ENCODE data around the gene FBXO39.
A peak's percentile ranks its signal among the peaks of the same experiment; 100 is the strongest.

FBXO39 gene

GRCh38 chr17:6779411-6779810 lies 3.4 kb downstream of the FBXO39 start:
- peaks cover 46% of the 10 kb centered on the region for H3K27me3 Mint-ChIP-seq
- H3K27ac Mint-ChIP-seq, result peak overlapping the region; percentile 1
- peaks cover 20% of the 10 kb centered on the region for H3K36me3 Mint-ChIP-seq
- peaks cover 27% of the 10 kb centered on the region for H3K9me3 Mint-ChIP-seq
- H3K4me1 Mint-ChIP-seq, result peaks cover 7% of the 10 kb centered on the region
- no peak overlapping the region for H3K4me3 Mint-ChIP-seq

- Mint-ChIP-seq H3K36me3 (peaks cover 17% of the 10 kb centered on the region), H3K4me3 (no peak overlapping the region), H3K27me3 (peaks cover 48% of the 10 kb centered on the region), H3K27ac (no peak overlapping the region), H3K9me3 (peaks cover 26% of the 10 kb centered on the region), H3K4me1 (peaks cover 7% of the 10 kb centered on the region)
Measured at GRCh38 chr17:6780001-6780400, 4.0 kb downstream of the FBXO39 start.

GRCh38 chr17:6780886-6781285 lies 4.9 kb downstream of the FBXO39 start:
- peaks cover 34% of the 10 kb centered on the region for H3K9me3 Mint-ChIP-seq
- peaks cover 17% of the 10 kb centered on the region for H3K36me3 Mint-ChIP-seq
- H3K4me1 Mint-ChIP-seq, result peaks cover 12% of the 10 kb centered on the region
- H3K4me3 Mint-ChIP-seq, result no peak overlapping the region
- H3K27me3 Mint-ChIP-seq, result peaks cover 55% of the 10 kb centered on the region
- no peak overlapping the region for H3K27ac Mint-ChIP-seq

GRCh38 chr17:6782244-6782643 lies 6.2 kb downstream of the FBXO39 start:
- H3K36me3 Mint-ChIP-seq, result peaks cover 18% of the 10 kb centered on the region

GRCh38 chr17:6786618-6787017 lies 10.6 kb downstream of the FBXO39 start:
- no peak overlapping the region for H3K27ac Mint-ChIP-seq
- peaks cover 55% of the 10 kb centered on the region for H3K27me3 Mint-ChIP-seq

More at GRCh38 chr17:6782244-6782643, 6.2 kb downstream of the FBXO39 start:
- H3K9me3 Mint-ChIP-seq, result peaks cover 42% of the 10 kb centered on the region
- peaks cover 9% of the 10 kb centered on the region for H3K4me1 Mint-ChIP-seq
- H3K4me3 Mint-ChIP-seq, result no peak overlapping the region
- H3K27me3 Mint-ChIP-seq, result peaks cover 59% of the 10 kb centered on the region
- no peak overlapping the region for H3K27ac Mint-ChIP-seq

GRCh38 chr17:6787081-6787693 lies 11.2 kb downstream of the FBXO39 start:
- Mint-ChIP-seq H3K4me1 (peaks cover 9% of the 10 kb centered on the region), H3K36me3 (peaks cover 14% of the 10 kb centered on the region), H3K27ac (no peak overlapping the region), H3K4me3 (no peak overlapping the region), H3K27me3 (peaks cover 51% of the 10 kb centered on the region), H3K9me3 (peaks cover 33% of the 10 kb centered on the region)

More at GRCh38 chr17:6786618-6787017, 10.6 kb downstream of the FBXO39 start:
- peaks cover 38% of the 10 kb centered on the region for H3K9me3 Mint-ChIP-seq
- peaks cover 9% of the 10 kb centered on the region for H3K4me1 Mint-ChIP-seq
- H3K4me3 Mint-ChIP-seq, result no peak overlapping the region
- peaks cover 16% of the 10 kb centered on the region for H3K36me3 Mint-ChIP-seq

GRCh38 chr17:6789146-6789545 lies 13.1 kb downstream of the FBXO39 start:
- Mint-ChIP-seq H3K27me3 (peaks cover 39% of the 10 kb centered on the region), H3K4me1 (peaks cover 9% of the 10 kb centered on the region)

GRCh38 chr17:6793748-6794493 lies 17.9 kb downstream of the FBXO39 start:
- Mint-ChIP-seq H3K4me3 (no peak overlapping the region), H3K9me3 (no peaks in the 10 kb centered on the region), H3K27ac (no peak overlapping the region), H3K4me1 (no peaks in the 10 kb centered on the region), H3K27me3 (peaks cover 17% of the 10 kb centered on the region), H3K36me3 (no peaks in the 10 kb centered on the region)

More at GRCh38 chr17:6789146-6789545, 13.1 kb downstream of the FBXO39 start:
- H3K27ac Mint-ChIP-seq, result no peak overlapping the region
- H3K4me3 Mint-ChIP-seq, result no peak overlapping the region
- H3K36me3 Mint-ChIP-seq, result peaks cover 5% of the 10 kb centered on the region
- peaks cover 17% of the 10 kb centered on the region for H3K9me3 Mint-ChIP-seq

- Mint-ChIP-seq H3K27ac (no peak overlapping the region), H3K4me1 (no peaks in the 10 kb centered on the region), H3K27me3 (peaks cover 5% of the 10 kb centered on the region), H3K9me3 (no peaks in the 10 kb centered on the region), H3K36me3 (no peaks in the 10 kb centered on the region), H3K4me3 (no peak overlapping the region)
Measured at GRCh38 chr17:6796017-6796886, 20.2 kb downstream of the FBXO39 start.

GRCh38 chr17:6796887-6797490 lies 21.0 kb downstream of the FBXO39 start:
- H3K36me3 Mint-ChIP-seq, result no peaks in the 10 kb centered on the region
- no peaks in the 10 kb centered on the region for H3K9me3 Mint-ChIP-seq
- no peaks in the 10 kb centered on the region for H3K4me1 Mint-ChIP-seq
- no peak overlapping the region for H3K27ac Mint-ChIP-seq
- no peak overlapping the region for H3K4me3 Mint-ChIP-seq
- H3K27me3 Mint-ChIP-seq, result peaks cover 5% of the 10 kb centered on the region

- Mint-ChIP-seq H3K27me3 (peaks cover 1% of the 10 kb centered on the region), H3K4me1 (no peaks in the 10 kb centered on the region), H3K4me3 (no peak overlapping the region), H3K27ac (no peak overlapping the region), H3K9me3 (no peaks in the 10 kb centered on the region), H3K36me3 (no peaks in the 10 kb centered on the region)
Measured at GRCh38 chr17:6797718-6798351, 21.8 kb downstream of the FBXO39 start.

- H3K27ac Mint-ChIP-seq, result no peak overlapping the region
- H3K4me3 Mint-ChIP-seq, result no peak overlapping the region
- H3K27me3 Mint-ChIP-seq, result no peaks in the 10 kb centered on the region
- H3K4me1 Mint-ChIP-seq, result no peaks in the 10 kb centered on the region
- no peaks in the 10 kb centered on the region for H3K36me3 Mint-ChIP-seq
- H3K9me3 Mint-ChIP-seq, result no peaks in the 10 kb centered on the region
Measured at GRCh38 chr17:6799738-6800137, 23.7 kb downstream of the FBXO39 start.

- Mint-ChIP-seq H3K36me3 (no peaks in the 10 kb centered on the region), H3K4me1 (no peaks in the 10 kb centered on the region), H3K9me3 (no peaks in the 10 kb centered on the region), H3K27ac (no peak overlapping the region), H3K4me3 (no peak overlapping the region), H3K27me3 (no peaks in the 10 kb centered on the region)
Measured at GRCh38 chr17:6800422-6801027, 24.5 kb downstream of the FBXO39 start.

- no peaks in the 10 kb centered on the region for H3K9me3 Mint-ChIP-seq
- no peaks in the 10 kb centered on the region for H3K36me3 Mint-ChIP-seq
- no peak overlapping the region for H3K4me3 Mint-ChIP-seq
- H3K27me3 Mint-ChIP-seq, result peaks cover 2% of the 10 kb centered on the region
- H3K4me1 Mint-ChIP-seq, result no peaks in the 10 kb centered on the region
- H3K27ac Mint-ChIP-seq, result no peak overlapping the region
Measured at GRCh38 chr17:6811510-6811909, 35.5 kb downstream of the FBXO39 start.

- H3K36me3 Mint-ChIP-seq, result no peaks in the 10 kb centered on the region
- no peak overlapping the region for H3K4me3 Mint-ChIP-seq
- peaks cover 2% of the 10 kb centered on the region for H3K27me3 Mint-ChIP-seq
Measured at GRCh38 chr17:6812295-6812694, 36.3 kb downstream of the FBXO39 start.

More at GRCh38 chr17:6812295-6812694, 36.3 kb downstream of the FBXO39 start:
- Mint-ChIP-seq H3K9me3 (no peaks in the 10 kb centered on the region), H3K27ac (no peak overlapping the region), H3K4me1 (no peaks in the 10 kb centered on the region)
